ENCODE data around the gene LTA4H. TPM values are rescaled to one million over a fixed set of nuclear protein-coding genes. Genes with fewer than 3 reads are reported as not detected.

LTA4H gene
- total RNA-seq, 8 experiments from 2014 or later, result 56.7 to 258 (median 66.9) TPM

DNA sequence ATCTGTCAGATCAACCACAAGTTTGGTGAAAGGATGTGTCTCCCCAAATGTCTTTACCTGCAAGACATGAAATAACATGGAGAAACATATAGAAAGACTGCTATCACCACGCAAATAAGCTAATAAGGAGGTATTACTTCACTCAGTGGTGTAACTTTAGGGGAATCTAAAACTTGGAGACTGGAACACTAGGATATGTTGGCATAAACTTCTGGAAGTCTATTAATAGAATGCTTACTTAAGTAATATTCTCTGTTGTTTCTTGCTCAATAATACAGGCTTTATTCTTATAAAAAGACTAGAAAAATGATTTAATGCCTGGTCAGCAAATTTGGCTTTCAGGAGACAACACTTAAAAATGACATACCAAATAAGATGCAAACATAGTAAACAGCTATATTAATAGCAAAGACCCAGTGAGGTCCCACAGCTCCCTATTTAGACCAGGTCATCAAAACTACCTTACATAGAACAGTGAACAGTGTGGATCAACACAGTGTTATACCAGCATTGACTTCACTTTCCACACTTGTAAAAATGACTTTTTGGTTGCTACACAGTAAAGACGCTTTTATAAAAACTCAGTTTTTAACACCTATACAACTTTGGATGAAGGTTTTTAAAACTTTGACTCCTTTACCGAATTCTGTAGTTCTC is 20.3 kb downstream of the LTA4H start:
- Histone ChIP-seq H3K4me3 (no peak overlapping the region), H3K4me1 (replicated peaks in 1 of 2) (no peaks in the 10 kb centered on the region), H3K27ac (no peak overlapping the region)
- in situ Hi-C loops (cut with MboI; ENCODE audit: low pct_unique_long_range_greater_than_20kb in 2 of 9, low sequenced_read_pairs in 9 of 9, unreplicated experiment in 9 of 9), result no loop called here
- ATAC-seq (replicated peaks in 6 of 8), result no peak
- WGBS, 10 experiments, result 68 to 100% (median 93%) methylated on average over 1 to 3 of the region's 3 CpGs

DNA sequence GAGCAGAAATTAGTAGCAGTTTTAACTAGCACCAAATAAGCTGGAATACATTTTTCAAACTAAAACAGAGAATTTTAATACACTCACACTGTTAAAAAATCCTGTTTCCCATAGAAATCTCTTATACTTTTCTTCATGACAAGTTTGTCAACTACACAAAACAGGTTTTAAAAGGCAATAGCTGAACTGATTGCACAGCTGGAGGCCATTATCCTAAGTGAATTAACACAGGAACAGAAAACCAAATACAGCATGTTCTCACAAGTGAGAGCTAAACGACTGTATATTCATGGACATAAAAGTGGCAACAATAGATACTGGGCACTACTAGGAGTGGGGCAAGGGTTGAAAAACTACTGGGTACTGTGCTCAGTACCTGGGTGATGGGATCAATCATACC is 27.7 kb downstream of the LTA4H start:
- Histone ChIP-seq H3K27ac (no peak overlapping the region), H3K4me3 (no peak overlapping the region), H3K4me1 (replicated peaks in 1 of 2) (no peaks in the 10 kb centered on the region)
- 0 to 56% (median 14%) methylated on average over 1 of the region's 1 CpG; no CpG with 5 or more reads in 5 of the 10 experiments for WGBS, 10 experiments
- no peak for ATAC-seq (replicated peaks in 6 of 8)
- in situ Hi-C loops (cut with MboI; ENCODE audit: low pct_unique_long_range_greater_than_20kb in 2 of 9, low sequenced_read_pairs in 9 of 9, unreplicated experiment in 9 of 9), result no loop called here

DNA sequence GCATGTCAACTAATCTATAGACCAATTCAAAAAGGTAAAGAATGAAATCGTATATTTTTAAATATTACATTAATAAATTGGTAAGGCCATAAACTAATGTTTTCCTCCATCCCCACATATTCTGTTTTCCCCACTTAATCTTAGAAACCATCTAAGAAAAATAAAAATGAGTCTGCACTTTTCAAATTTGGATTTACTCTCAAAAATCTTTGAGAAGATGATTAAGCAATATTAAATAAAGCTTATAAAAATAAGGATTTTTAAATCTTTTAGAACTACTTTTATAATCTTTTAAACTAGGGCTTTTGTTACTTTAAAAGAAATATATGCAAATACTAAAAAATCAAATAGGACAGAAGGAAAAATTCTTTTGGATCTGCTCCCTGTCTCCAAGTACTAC is 28.7 kb downstream of the LTA4H start:
- no peaks in the 10 kb centered on the region for H3K4me1 ChIP-seq (replicated peaks in 1 of 2)
- in situ Hi-C loops (cut with MboI; ENCODE audit: low pct_unique_long_range_greater_than_20kb in 2 of 9, low sequenced_read_pairs in 9 of 9, unreplicated experiment in 9 of 9), result no loop called here
- no peak overlapping the region for H3K4me3 ChIP-seq
- 76 to 100% (median 100%) methylated on average over 1 of the region's 1 CpG for WGBS, 10 experiments
- ATAC-seq (replicated peaks in 6 of 8), result no peak
- H3K27ac ChIP-seq, result no peak overlapping the region

DNA sequence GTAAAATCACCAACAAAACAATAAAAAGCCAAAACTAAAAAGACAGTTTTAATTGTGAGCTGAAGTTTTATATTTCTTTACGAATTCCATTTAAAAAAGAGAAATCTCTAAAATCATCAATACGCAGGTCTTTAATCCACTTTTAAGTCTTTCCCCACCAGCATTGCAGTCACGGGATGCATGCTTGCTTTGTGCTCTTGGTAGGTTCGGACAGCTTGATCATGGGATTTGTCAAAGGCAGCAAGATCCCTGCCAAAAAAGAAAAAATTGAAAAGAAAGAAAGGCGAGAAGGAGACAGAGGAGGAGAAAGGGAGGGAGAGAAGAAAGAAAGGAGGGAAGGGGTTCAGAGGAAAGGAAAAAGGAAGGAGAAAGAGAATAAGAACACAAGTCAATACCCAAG is 34.5 kb downstream of the LTA4H start:
- in situ Hi-C loops (cut with MboI; ENCODE audit: low pct_unique_long_range_greater_than_20kb in 2 of 9, low sequenced_read_pairs in 9 of 9, unreplicated experiment in 9 of 9), result no loop called here
- H3K4me1 ChIP-seq (replicated peaks in 1 of 2), result no peaks in the 10 kb centered on the region
- ATAC-seq (replicated peaks in 6 of 8), result no peak
- H3K4me3 ChIP-seq, result no peak overlapping the region
- H3K27ac ChIP-seq, result no peak overlapping the region
- WGBS, 10 experiments, result 72 to 98% (median 91%) methylated on average over 3 to 5 of the region's 5 CpGs

DNA sequence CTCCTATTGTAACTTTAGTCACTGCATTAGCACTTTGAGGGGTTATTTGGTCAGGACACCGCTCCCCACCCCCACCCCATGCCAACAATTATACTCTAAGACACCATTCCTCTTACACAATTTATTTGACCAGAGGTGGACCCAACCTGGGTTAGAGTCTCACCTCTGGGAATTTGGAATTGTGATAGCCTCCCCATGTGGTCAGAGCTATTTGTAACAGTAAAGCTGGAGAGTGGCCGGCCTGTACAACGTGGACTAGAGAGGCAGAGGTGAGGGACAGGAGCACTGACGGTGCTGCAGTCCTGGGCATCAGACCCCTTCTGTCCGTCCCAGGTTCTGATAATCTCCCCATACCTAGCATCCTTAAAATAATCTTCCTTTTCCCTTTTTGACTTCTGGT is 35.9 kb downstream of the LTA4H start:
- no peak for ATAC-seq (replicated peaks in 6 of 8)
- Histone ChIP-seq H3K27ac (no peak overlapping the region), H3K4me3 (no peak overlapping the region), H3K4me1 (replicated peaks in 1 of 2) (no peaks in the 10 kb centered on the region)
- in situ Hi-C loops (cut with MboI; ENCODE audit: low pct_unique_long_range_greater_than_20kb in 2 of 9, low sequenced_read_pairs in 9 of 9, unreplicated experiment in 9 of 9), result loop anchor here in 2 of 9 experiments (25.0 kb wide), 2 partner anchors 387 to 412 kb away; no protein-coding TSS in a partner anchor
- WGBS, 10 experiments, result 62 to 86% (median 74%) methylated on average over 4 to 5 of the region's 5 CpGs; no CpG with 5 or more reads in 6 of the 10 experiments

DNA sequence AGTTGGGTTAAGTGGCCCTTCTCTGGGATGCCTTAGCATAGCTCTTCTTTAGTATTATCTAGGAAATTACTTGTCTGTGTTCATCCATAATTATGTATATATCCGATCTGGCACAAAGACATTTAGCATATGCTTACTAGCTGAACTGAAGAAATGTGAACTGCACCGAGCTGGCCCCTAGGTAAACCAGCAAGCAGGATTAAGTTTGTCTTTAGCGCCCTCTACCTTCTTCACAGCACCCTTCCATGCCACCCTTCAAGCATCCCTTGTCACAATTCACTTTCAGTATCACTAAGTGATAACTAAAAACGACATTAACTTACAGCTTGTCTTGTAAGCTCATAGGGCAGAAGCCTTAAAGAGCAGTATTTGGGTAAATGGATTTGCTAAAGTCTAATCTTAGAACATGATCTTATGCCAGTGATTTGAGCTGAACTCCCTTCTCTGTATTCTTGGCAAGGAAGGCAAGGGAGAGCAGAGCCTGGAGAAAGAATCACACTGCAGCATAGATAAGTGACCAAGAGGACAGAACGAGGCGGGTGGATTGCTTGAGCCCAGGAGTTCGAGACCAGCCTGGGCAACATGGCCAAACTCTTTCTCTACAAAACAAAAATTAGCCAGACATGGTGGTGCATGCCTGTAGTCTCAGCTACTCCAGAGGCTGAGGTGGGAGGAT is 36.6 kb downstream of the LTA4H start:
- whole genome bisulfite sequencing, 10 experiments, result 0 to 40% (median 9%) methylated on average over 1 to 7 of the region's 7 CpGs
- H3K4me3 ChIP-seq, result no peak overlapping the region
- no peak overlapping the region for H3K27ac ChIP-seq
- peak; percentile 86 to 99 (median 94) for ATAC-seq (replicated peaks in 6 of 8)
- no peaks in the 10 kb centered on the region for H3K4me1 ChIP-seq (replicated peaks in 1 of 2)
- in situ Hi-C loops (cut with MboI; ENCODE audit: low pct_unique_long_range_greater_than_20kb in 2 of 9, low sequenced_read_pairs in 9 of 9, unreplicated experiment in 9 of 9), result loop anchor here in 2 of 9 experiments (25.0 kb wide), 2 partner anchors 386 to 411 kb away; no protein-coding TSS in a partner anchor

DNA sequence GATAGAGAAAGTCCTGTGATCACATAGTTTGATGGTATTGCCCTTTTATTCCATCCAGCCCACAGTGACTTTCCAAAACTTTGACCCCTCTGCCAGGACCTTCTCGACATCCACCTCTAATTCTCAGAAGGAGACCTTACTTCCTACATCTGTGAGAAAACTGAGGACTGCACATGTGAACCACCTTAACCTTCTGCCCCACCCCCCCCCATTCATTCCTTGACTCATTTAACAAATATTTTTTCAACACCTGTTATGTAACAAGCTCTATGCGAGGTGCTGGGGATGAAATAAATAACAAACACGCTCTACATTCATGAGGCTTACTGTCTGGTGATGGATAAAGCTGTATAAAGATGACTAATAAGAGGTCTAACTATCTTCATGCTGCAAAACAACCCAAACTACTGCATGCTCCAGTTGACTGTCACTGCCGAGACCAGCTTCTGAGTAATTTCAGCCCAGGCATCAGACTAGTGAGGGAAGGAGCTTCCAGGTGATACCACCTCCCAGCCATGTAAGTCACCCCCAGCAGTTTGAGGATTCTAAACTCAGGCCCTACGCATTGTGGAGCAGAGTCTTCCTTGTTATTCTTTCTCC is 37.4 kb downstream of the LTA4H start:
- in situ Hi-C loops (cut with MboI; ENCODE audit: low pct_unique_long_range_greater_than_20kb in 2 of 9, low sequenced_read_pairs in 9 of 9, unreplicated experiment in 9 of 9), result loop anchor here in 2 of 9 experiments (25.0 kb wide), 2 partner anchors 386 to 411 kb away; no protein-coding TSS in a partner anchor
- no peak for ATAC-seq (replicated peaks in 6 of 8)
- Histone ChIP-seq H3K4me1 (replicated peaks in 1 of 2) (no peaks in the 10 kb centered on the region), H3K4me3 (no peak overlapping the region), H3K27ac (no peak overlapping the region)
- 40 to 100% (median 82%) methylated on average over 1 to 4 of the region's 5 CpGs for WGBS, 10 experiments

DNA sequence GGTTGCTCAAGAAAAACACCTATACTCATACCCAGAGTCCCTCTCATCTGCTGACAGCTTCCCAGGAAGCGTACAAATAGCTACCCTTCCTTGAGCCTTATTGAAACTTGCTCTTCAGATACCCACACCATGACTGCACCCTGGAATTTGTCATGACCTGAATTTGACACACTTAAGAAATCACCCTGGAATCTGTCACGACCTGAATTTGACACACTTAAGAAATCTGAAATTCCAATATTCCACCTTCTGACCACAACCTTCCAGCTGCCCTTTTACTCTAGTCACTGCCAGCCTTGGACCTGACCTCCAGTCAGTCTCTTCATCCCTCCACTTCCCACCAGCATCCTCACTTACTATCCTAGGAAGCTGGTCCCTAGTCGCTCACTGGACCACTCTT is 38.1 kb downstream of the LTA4H start:
- in situ Hi-C loops (cut with MboI; ENCODE audit: low pct_unique_long_range_greater_than_20kb in 2 of 9, low sequenced_read_pairs in 9 of 9, unreplicated experiment in 9 of 9), result loop anchor here in 2 of 9 experiments (25.0 kb wide), 2 partner anchors 385 to 410 kb away; no protein-coding TSS in a partner anchor
- Histone ChIP-seq H3K4me3 (no peak overlapping the region), H3K27ac (no peak overlapping the region), H3K4me1 (replicated peaks in 1 of 2) (no peaks in the 10 kb centered on the region)
- WGBS, 10 experiments, result 79 to 100% (median 93%) methylated on average over 1 to 3 of the region's 3 CpGs; no CpG with 5 or more reads in 2 of the 10 experiments
- no peak for ATAC-seq (replicated peaks in 6 of 8)

DNA sequence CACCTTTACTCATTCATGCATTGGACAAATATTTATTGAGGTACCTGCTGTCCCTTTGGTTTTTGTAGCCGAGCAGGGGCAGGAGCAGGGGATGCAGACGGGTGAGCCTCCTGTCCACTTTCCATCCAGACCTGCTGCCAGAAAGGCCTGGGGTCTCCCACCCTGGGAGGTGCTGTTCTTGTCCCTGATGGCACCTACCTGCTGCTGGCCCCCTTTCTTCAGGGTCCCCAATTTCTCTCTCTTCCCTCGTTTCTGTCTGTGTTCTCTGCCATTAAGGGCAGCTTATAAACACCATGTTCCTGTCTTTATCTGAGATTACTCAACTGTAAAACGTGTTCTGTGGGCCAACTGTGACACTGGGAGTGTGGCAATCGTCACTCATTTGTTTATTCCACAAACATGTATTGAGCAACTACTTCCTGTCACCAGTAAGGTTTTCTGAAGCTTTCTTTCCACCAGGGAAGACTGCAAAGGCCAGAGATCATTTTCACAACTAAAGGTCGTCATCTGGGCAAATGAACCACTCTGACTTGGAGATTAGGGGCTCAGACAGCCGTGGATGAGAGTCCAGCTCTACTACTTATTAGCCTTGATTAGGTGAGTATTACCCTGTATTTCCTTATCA is 39.2 kb downstream of the LTA4H start, which contains the start of gene HAL:
TSS of gene HAL (minus strand) at position 311 of the 625 bp plus-strand sequence. CDS start 434 bp downstream, outside the sequence.
- 0 to 100% (median 58%) methylated on average over 1 to 5 of the region's 7 CpGs; no CpG with 5 or more reads in 2 of the 10 experiments for WGBS, 10 experiments
- in situ Hi-C loops (cut with MboI; ENCODE audit: low pct_unique_long_range_greater_than_20kb in 2 of 9, low sequenced_read_pairs in 9 of 9, unreplicated experiment in 9 of 9), result loop anchor here in 2 of 9 experiments (25.0 kb wide), 2 partner anchors 384 to 409 kb away; no protein-coding TSS in a partner anchor
- Histone ChIP-seq H3K27ac (no peak within 1 kb of the TSS), H3K4me3 (no peak within 1 kb of the TSS), H3K4me1 (replicated peaks in 1 of 2) (no peaks in the 10 kb centered on the region)
- ATAC-seq (replicated peaks in 6 of 8), result peak in 1 of 8 experiments; percentile 29

DNA sequence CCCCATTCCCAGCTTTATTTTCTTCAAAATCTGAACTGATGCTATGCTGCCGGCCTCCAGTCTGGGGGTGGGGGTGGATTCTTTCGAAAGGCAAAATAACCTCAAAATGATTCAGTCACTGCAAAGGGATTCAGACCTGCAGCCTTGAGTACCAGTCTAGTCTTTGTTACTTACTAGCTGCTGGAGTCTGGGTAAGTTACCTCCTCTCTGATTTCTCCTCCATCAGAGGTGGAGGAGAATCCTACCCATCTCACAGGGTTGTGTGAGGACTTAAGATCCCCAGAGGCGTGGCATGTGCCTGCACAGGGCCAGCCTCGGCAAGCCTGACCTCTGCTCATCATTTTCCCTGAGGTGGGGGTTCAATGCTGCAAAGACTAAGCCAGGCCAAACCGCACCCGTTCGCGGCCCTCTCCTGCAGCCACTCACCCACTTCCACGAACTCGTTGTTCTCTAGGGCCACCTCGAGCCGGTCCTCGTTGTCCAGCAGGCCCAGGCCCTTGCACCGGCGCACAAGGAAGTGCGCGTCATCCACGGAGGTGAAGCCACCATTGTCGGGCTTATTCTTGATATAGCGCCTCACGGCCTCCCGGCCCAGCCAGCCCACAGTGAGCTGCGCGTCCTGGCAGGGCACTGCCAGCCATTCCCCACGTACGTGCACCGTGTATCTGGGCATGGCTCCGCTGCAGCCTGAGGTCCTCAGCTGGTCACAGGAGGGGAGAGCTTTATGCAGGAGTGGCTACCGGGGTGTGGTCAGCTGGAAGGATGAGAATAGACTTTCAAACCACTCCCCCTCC is 40.0 kb downstream of the LTA4H start:
- Histone ChIP-seq H3K4me3 (no peak overlapping the region), H3K4me1 (replicated peaks in 1 of 2) (no peaks in the 10 kb centered on the region), H3K27ac (no peak overlapping the region)
- ATAC-seq (replicated peaks in 6 of 8), result no peak
- in situ Hi-C loops (cut with MboI; ENCODE audit: low pct_unique_long_range_greater_than_20kb in 2 of 9, low sequenced_read_pairs in 9 of 9, unreplicated experiment in 9 of 9), result loop anchor here in 2 of 9 experiments (25.0 kb wide), 2 partner anchors 383 to 408 kb away; no protein-coding TSS in a partner anchor
- 45 to 100% (median 92%) methylated on average over 1 to 17 of the region's 29 CpGs; no CpG with 5 or more reads in 1 of the 10 experiments for WGBS, 10 experiments

DNA sequence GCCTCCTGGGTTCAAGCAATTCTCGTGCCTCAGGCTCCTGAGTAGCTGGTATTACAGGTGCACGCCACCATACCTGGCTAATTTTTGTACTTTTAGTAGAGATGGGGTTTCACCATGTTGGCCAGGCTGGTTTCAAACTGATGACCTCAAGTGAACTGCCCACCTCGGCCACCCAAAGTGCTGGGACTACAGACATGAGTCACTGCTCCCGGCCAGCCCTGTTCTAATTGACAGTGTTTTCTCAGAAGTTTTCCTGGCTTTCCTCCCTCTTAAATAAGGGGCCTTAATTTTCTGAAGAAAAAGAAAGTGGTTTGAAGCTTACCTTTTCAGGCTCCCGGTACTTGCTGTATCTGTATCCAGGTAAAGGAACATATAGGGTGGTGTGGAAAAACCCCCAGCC is 40.9 kb downstream of the LTA4H start:
- Histone ChIP-seq H3K4me3 (no peak overlapping the region), H3K4me1 (replicated peaks in 1 of 2) (no peaks in the 10 kb centered on the region), H3K27ac (no peak overlapping the region)
- 50 to 100% (median 93%) methylated on average over 1 to 3 of the region's 5 CpGs; no CpG with 5 or more reads in 4 of the 10 experiments for WGBS, 10 experiments
- in situ Hi-C loops (cut with MboI; ENCODE audit: low pct_unique_long_range_greater_than_20kb in 2 of 9, low sequenced_read_pairs in 9 of 9, unreplicated experiment in 9 of 9), result loop anchor here in 2 of 9 experiments (25.0 kb wide), 2 partner anchors 382 to 407 kb away; no protein-coding TSS in a partner anchor
- no peak for ATAC-seq (replicated peaks in 6 of 8)

DNA sequence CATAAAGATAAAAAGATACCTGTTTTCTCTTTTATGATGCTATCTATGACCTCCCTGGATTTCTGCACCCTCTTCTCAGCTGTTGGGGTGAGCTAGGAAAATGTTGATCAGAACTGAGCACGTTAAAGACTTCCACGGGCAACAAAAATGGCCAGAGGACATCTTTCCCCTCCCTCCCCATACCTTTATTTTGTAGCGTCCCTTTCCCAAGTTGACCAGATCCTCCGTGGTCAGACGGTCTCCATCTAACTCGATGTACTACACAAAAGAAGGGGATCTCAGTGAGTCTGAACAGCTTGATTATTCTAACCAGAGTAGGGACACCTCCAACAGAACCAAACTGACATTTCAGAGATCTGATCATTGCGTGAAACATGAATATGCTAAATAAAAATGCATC is 41.5 kb downstream of the LTA4H start:
- Histone ChIP-seq H3K4me3 (no peak overlapping the region), H3K4me1 (replicated peaks in 1 of 2) (peaks cover 0 to 2% of the 10 kb centered on the region in 2 donors), H3K27ac (no peak overlapping the region)
- 38 to 93% (median 83%) methylated on average over 1 to 6 of the region's 7 CpGs; no CpG with 5 or more reads in 1 of the 10 experiments for WGBS, 10 experiments
- in situ Hi-C loops (cut with MboI; ENCODE audit: low pct_unique_long_range_greater_than_20kb in 2 of 9, low sequenced_read_pairs in 9 of 9, unreplicated experiment in 9 of 9), result loop anchor here in 2 of 9 experiments (25.0 kb wide), 2 partner anchors 382 to 407 kb away; no protein-coding TSS in a partner anchor
- ATAC-seq (replicated peaks in 6 of 8), result no peak
